ENCODE results near the gene CIDEC. TPM values are rescaled to one million over a fixed set of nuclear protein-coding genes. Genes with fewer than 3 reads are reported as not detected.

The CIDEC gene
- total RNA-seq, 1 donor from 2014 or later: 0.36 TPM

- Histone ChIP-seq H3K9me3 (replicated peaks) (no peaks in the 10 kb centered on the region), H3K27ac (replicated peaks) (no peak overlapping the region), H3K36me3 (no peaks in the 10 kb centered on the region), H3K27me3 (ENCODE audit: low read depth) (no peaks in the 10 kb centered on the region), H3K4me1 (peaks cover 14% of the 10 kb centered on the region), H3K4me3 (no peak overlapping the region)
- DNase-seq: no peak
- TF ChIP-seq CTCF (IDR thresholded peaks at IDR 0.05; ENCODE audit: borderline replicate concordance): no peak
- intact Hi-C loops (cut with micrococcal nuclease): no loop called here
Measured at GRCh38 chr3:9886328-9886727, 6.3 kb upstream of the CIDEC start.

GRCh38 chr3:9884555-9885165 is 4.6 kb upstream of the CIDEC start:
- no peaks in the 10 kb centered on the region for H3K36me3 ChIP-seq
- H3K4me1 ChIP-seq: no peaks in the 10 kb centered on the region
- no peak overlapping the region for H3K27ac ChIP-seq (replicated peaks)
- no peak overlapping the region for H3K4me3 ChIP-seq
- no peak for TF ChIP-seq CTCF (IDR thresholded peaks at IDR 0.05; ENCODE audit: borderline replicate concordance)
- H3K27me3 ChIP-seq (ENCODE audit: low read depth): no peaks in the 10 kb centered on the region
- intact Hi-C loops (cut with micrococcal nuclease): no loop called here
- DNase-seq: no peak
- no peaks in the 10 kb centered on the region for H3K9me3 ChIP-seq (replicated peaks)

DNA sequence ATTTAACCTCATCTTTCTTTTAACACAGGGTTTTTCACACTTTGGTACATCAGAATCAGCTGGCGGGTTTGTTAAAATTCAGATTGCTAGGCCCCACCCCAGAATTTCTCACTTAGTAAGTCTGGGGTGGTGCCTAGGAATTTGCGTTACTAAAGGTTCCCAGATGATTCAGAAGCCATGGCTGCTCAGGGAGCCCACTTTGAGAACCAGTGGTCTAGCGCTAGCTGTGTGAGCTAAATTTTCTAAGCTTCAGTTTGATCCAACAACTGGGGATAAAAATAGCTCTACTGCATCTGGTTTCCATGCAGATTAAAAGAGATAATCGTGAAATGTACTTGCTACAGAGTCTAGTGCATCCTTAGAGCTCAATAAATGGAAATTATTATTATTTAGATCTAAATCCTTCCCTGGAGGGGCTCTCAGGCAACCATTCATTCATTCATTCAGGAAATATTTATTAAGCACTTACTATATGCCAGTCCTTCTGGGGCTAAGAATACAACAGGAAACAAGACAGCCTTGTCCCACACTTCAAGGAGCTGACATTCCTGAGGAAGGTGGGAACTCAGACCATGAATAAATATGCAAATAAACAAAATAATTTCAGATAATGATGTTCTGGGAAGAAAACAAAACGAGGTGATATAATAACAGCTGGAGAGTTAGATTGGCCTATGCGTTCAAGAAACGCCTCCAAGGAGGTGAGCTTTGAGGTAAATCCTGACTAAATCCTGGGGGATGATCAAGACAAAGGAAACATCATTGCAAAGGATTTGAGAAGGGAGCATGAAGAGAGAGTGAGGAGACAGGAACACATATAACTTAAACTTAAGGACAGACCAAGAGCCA is 3.9 kb upstream of the CIDEC start:
- no peak for TF ChIP-seq CTCF (IDR thresholded peaks at IDR 0.05; ENCODE audit: borderline replicate concordance)
- no peak overlapping the region for H3K4me3 ChIP-seq
- no peaks in the 10 kb centered on the region for H3K4me1 ChIP-seq
- no peak for DNase-seq
- H3K9me3 ChIP-seq (replicated peaks): no peaks in the 10 kb centered on the region
- H3K36me3 ChIP-seq: no peaks in the 10 kb centered on the region
- no peaks in the 10 kb centered on the region for H3K27me3 ChIP-seq (ENCODE audit: low read depth)
- no peak overlapping the region for H3K27ac ChIP-seq (replicated peaks)
- intact Hi-C loops (cut with micrococcal nuclease): no loop called here

- no peaks in the 10 kb centered on the region for H3K9me3 ChIP-seq (replicated peaks)
- intact Hi-C loops (cut with micrococcal nuclease): no loop called here
- H3K4me1 ChIP-seq: no peaks in the 10 kb centered on the region
- H3K36me3 ChIP-seq: no peaks in the 10 kb centered on the region
- no peak for TF ChIP-seq CTCF (IDR thresholded peaks at IDR 0.05; ENCODE audit: borderline replicate concordance)
- no peak overlapping the region for H3K27ac ChIP-seq (replicated peaks)
- no peak overlapping the region for H3K4me3 ChIP-seq
- H3K27me3 ChIP-seq (ENCODE audit: low read depth): no peaks in the 10 kb centered on the region
- no peak for DNase-seq
Measured at GRCh38 chr3:9881441-9881840, 1.4 kb upstream of the CIDEC start.

GRCh38 chr3:9878700-9879099 is 1.4 kb downstream of the CIDEC start:
- TF ChIP-seq CTCF (IDR thresholded peaks at IDR 0.05; ENCODE audit: borderline replicate concordance): no peak
- DNase-seq: no peak
- no peaks in the 10 kb centered on the region for H3K9me3 ChIP-seq (replicated peaks)
- no peak overlapping the region for H3K27ac ChIP-seq (replicated peaks)
- no peak overlapping the region for H3K4me3 ChIP-seq
- no peaks in the 10 kb centered on the region for H3K4me1 ChIP-seq
- intact Hi-C loops (cut with micrococcal nuclease): no loop called here
- H3K27me3 ChIP-seq (ENCODE audit: low read depth): no peaks in the 10 kb centered on the region
- H3K36me3 ChIP-seq: no peaks in the 10 kb centered on the region

Measured in left ventricle myocardium inferior (tissue), 1 donor.